NCI-H446 treated with DMSO at 0.1 percent for 48 hours (cell line): ENCODE measurements around the gene PDCD10.

Experiments
- DNase-seq: peaks from one replicate; lab custom pipeline; 2025; lab: John Stamatoyannopoulos, UW

PDCD10 gene

DNA sequence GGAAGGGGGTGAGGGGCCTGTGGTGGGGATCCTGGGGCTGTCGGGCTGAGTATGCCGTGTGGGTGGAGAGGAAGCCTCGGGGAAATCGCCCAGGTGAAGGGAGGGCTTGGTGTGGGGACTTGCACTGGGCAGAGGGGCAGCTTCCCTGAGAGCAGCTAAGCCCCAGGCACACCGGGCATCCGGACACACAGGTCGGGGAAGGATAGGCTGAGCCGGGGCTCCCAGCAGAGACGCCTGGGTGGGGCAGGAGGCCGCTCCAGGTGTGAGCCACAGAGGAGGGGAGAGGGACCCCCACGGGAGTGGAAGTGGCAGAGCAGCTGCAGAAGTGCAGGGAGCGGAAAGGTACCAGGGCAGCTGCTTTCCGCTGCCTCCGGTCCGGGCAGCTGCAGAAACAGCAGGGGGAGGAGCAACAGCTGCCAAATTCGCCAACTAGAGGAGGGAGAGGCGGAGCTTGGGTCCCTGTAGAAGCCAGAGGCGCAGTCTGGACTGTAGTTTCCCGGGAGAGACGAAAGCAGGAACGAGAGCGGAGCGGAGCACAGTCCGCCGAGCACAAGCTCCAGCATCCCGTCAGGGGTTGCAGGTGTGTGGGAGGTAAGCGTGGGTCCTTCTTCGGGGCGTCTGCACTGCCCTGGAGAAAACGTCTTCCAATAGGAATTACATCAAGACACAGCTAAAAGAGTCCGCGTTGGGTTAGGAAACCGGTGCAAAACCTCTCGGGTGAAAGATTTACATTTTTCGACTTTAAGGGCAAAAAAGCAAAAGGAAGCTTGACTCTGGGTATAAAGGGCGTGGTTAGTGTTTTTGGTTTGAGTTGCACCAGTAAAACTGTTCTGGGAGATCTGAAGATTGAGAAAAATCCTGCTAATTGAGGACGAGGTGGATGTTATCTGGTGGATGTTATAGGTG lies 794 bp upstream of the PDCD10 start, which contains the start of gene SERPINI1:
TSS of gene SERPINI1 (plus strand) at position 489 of the 906 bp plus-strand sequence. CDS start 53,408 bp downstream, outside the sequence.
- peak; percentile 82 for DNase-seq

DNA sequence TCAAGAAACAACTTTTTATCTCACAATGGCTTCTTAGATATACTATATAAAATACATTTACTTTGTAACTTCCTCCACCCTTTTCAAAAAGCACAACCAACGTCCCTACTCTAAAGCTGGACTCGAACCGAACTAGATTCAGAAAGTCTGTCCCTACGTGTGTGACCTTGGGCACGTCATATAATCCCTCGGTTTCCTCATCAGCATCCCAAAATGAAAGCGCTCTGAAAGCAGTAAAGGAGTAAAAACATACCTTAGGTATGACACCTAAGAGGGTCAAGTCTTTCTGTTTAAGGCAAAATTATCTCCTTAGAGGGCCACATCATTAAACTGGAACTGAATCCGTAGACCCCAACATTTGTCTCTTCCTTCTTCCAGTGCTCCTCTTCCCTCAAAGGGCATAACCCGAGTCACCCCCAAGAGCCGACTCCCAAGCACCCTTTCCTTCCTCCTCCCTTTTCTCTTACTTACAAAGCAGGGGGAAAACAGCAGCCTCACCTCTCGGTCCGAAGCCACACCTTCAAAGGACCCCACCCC lies 663 bp downstream of the PDCD10 start:
- no peak for DNase-seq

DNA sequence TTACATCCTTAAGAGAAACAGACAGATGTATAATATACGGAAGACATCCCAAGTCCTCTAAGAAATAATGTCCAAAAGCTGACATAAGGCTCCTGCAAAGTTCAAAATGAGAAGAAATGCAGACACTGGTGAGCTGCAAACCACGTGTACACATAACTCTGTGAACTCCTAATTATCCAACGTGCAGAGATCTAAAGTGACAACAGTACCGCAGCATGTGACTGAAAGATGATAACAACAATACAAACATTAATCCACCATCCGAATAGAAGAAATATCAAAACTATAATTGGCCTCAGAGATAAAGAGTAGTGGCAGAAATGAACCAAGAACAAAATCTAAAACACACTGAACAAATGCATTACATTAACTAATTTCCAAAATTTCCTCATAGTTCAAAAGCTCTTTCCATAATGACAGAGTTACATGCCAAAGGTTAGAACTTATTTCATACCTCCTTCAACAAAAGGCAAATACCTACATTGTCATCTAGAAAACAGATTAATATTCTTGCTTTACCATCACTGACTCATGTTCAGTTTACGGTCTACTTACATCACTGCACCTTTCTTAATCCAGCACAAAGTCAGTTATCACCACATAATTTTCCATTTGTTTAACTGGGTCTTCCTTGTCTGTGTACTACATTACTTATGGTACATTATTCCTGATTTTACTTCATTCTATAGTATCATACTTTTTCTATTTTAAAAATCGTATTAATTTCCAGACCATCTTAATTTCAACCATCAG lies 2.2 kb downstream of the PDCD10 start:
- DNase-seq, result no peak

- no peak for DNase-seq
These were observed 3.3 kb downstream of the PDCD10 start for GRCh38 chr3:167731393-167731792.

GRCh38 chr3:167729591-167729990 lies 5.1 kb downstream of the PDCD10 start:
- DNase-seq, result no peak

GRCh38 chr3:167728632-167729323 lies 5.9 kb downstream of the PDCD10 start:
- no peak for DNase-seq

DNA sequence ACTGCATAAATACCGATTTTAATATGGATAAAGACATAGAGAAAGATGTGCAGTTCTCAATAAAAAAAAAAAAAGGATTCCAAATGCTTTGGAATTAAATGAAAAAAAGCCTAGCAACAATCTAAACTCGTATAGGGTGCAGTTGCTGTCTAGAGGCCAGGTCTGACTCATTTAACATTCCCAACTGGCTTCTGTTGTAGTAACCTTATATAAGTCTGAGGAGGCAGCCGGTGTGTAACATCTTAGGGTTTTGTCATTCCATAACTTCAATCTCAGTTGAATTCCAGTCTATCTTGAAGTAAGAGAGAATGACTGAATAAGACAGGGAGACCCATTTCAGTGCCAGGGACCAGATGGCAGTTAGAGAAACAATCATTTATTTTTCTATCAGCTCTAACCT lies 6.5 kb downstream of the PDCD10 start:
- no peak for DNase-seq

- no peak for DNase-seq
These were observed 10.8 kb downstream of the PDCD10 start for GRCh38 chr3:167723872-167724271.

- no peak for DNase-seq
These were observed 11.6 kb downstream of the PDCD10 start for GRCh38 chr3:167723025-167723512.

DNA sequence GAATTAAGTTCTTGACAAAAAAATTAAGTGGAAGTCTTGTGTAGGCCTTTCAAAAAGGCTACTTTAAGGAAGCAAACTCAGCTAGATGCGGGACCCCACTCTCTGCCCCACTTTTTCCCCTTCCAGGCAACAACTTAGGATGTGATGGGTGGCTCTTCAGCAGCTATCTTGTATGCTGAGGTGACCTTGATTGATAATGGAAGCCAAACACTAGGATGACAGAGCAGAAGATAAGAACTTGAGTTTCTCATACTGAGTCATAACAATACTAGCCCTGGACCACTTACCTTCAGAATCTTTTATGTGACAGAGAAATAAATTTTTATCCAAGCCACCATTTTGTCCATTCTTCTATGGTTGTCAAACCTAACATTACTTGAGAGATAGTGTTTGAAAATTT lies 16.1 kb downstream of the PDCD10 start:
- DNase-seq, result no peak

DNA sequence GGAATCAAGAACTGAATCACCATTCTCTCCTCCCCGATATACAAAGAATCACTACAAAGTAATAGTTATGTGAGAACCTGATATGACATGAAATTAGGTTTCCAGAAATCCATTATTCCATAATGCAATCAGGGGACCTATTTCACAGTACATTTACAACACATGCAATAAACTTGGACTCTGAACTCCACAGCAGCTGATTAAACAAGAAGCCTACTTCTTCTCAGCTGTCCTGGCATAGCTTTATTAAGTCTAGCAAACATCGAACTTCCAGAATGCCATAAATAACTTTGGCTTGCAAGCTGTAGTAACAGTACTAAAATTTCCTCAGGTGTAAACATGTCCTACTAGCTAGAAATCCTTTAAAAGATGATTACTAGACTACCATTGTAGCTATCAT lies 17.8 kb downstream of the PDCD10 start:
- no peak for DNase-seq

- no peak for DNase-seq
These were observed 19.8 kb downstream of the PDCD10 start for GRCh38 chr3:167714871-167715270.

DNA sequence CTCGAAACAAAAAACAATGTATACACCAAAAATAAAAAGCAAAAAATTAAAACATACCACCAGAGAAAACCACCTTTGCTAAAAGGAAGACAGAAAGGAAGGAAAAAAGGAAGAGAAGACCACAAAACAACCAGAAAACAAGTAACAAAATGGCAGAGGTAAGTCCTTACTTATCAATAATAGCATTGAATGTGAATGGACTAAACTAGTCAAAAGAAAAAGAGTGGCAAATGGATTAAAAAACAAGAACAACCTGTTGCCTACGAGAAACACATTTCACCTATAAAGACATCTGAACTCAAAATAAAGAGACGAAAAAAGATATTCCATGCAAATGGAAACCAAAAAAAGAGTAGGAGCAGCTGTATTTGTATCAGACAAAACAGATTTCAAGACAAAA lies 22.2 kb downstream of the PDCD10 start:
- DNase-seq, result no peak

GRCh38 chr3:167711439-167711838 lies 23.3 kb downstream of the PDCD10 start:
- no peak for DNase-seq

DNA sequence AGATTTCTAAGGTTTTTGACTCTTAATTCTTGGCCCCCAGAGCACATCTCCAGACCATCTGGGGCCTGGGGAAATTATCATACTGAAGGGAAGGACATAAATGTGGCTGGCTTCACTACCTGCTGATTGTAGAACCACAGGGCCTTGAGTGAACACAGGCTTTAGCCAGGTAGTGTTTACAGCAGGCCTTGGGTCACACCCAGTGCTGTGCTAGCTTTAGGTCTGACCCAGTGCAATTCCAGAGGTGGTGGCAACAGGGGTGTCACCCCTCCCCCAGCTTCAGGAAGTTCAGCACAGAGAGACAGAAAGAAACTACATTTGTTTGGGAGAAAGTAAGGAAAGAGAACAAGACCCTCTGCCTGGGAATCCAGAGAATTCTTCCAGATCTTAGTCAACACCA lies 24.1 kb downstream of the PDCD10 start:
- no peak for DNase-seq

DNA sequence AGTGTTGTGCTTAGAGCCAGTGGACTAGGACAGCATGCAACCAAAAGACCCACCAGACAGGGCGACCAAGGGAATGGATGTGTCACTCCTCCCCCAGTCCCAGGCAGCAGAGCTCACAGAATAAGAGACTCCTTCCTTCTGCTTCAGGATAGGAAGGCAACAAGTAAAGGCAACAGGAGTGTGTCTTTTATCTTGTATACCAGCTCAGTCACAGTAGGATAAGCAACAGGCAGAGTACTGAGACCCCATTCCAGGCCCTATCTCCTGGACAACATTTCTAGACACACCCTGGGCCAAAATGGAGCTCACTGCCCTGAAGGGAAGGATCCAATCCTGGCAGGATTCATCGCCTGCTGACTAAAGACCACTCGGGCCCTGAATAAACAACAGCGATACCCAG lies 25.0 kb downstream of the PDCD10 start:
- DNase-seq, result no peak

- DNase-seq, result no peak
These were observed 28.9 kb downstream of the PDCD10 start for GRCh38 chr3:167705840-167706239.

- no peak for DNase-seq
These were observed 33.8 kb downstream of the PDCD10 start for GRCh38 chr3:167700926-167701325.

- no peak for DNase-seq
These were observed 34.6 kb downstream of the PDCD10 start for GRCh38 chr3:167700046-167700445.

DNA sequence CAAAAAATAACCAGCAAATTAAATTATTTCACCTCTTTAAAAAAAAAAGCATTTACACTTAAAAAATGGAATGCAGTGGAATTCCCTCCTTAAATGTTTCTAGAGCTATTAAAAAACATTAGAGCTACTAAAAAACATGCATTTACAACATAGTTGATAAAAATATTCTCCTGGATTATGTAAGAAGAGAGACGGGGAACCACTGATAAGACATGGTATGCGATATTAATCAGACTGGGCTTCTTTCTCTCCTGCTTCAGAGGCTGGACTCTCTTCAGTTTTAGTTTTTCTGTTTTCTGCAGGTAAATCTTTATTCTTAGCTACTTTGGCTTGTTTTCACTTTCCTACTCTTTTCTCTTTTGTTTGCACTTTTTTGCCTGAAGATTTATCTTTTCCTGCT lies 40.6 kb downstream of the PDCD10 start:
- no peak for DNase-seq

- no peak for DNase-seq
These were observed 43.3 kb downstream of the PDCD10 start for GRCh38 chr3:167691366-167691765.

DNA sequence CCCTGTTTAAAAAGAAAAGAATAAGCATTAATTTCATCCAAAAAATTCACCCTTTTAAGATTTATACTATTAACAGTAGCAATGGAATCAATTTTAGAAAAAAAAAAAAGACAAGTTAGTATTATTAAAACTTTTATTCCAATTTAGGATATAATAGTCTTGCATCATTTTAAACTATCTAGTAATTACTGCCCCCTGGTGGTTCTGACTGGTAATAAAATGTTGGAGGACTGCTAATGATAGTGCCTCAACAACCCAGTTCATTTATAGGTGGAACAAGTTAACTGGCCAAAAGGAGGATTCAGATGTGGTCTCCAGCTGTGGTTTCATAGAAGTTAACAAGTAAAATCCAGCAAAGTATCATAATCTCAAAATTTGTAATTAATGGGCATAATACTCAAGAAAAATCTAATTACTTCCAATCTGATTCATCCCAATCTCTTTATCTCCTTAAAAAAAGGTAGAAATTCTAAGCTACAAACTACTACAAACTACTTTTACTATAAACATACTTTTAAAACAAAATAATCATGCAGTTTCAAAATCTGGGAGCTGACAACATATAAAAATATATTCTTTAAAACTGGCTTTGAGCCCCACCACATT lies 50.2 kb downstream of the PDCD10 start:
- DNase-seq, result peak; percentile 3
